ENCODE data around the gene ADGRL3. TPM values are rescaled to one million over a fixed set of nuclear protein-coding genes. Genes with fewer than 3 reads are reported as not detected.

The ADGRL3 gene
- total RNA-seq, 4 donors from 2014 or later: 2.2 to 10.0 (median 4.6) TPM

DNA sequence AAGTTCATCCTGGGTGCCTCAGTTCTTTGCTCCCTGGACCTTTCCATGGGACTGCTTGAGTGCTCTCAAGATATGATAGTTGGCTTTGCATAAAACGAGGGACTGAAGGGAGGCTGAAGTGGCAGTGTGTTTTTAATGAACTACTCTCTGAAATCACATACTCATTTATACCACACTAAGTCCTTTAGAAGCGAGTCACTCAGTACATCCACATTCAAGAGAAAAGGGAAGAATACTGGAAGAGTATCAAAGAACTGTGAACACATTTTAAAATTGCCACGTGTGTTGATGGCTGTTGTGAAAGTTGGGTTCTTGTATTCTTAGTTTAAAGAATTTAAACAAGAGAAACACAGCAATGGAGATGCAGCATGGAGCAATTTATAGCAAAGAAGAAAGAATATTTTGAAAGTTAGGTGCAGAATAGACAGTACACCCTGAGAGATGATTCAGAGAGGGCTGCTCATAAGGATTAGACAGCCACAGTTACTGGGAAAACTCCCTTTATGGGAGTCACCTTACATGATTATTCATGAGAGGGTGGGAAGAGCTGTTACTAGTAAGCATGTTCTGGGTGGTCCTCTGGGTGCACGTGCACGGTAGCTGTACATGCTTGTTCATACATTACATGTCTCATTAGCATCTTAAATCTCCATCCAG, 380.7 kb downstream of the ADGRL3 start:
- Histone ChIP-seq H3K27me3 (no peaks in the 10 kb centered on the region), H3K4me3 (no peak overlapping the region), H3K4me1 (no peaks in the 10 kb centered on the region), H3K27ac (no peak overlapping the region), H3K36me3 (no peaks in the 10 kb centered on the region), H3K9me3 (no peaks in the 10 kb centered on the region)
- DNase-seq: no peak
- WGBS, 2 donors (ENCODE audit: low coverage in 1 of 2): 67 to 86% methylated on average over 3 to 5 of the region's 5 CpGs
- TF ChIP-seq, protein P1, sequence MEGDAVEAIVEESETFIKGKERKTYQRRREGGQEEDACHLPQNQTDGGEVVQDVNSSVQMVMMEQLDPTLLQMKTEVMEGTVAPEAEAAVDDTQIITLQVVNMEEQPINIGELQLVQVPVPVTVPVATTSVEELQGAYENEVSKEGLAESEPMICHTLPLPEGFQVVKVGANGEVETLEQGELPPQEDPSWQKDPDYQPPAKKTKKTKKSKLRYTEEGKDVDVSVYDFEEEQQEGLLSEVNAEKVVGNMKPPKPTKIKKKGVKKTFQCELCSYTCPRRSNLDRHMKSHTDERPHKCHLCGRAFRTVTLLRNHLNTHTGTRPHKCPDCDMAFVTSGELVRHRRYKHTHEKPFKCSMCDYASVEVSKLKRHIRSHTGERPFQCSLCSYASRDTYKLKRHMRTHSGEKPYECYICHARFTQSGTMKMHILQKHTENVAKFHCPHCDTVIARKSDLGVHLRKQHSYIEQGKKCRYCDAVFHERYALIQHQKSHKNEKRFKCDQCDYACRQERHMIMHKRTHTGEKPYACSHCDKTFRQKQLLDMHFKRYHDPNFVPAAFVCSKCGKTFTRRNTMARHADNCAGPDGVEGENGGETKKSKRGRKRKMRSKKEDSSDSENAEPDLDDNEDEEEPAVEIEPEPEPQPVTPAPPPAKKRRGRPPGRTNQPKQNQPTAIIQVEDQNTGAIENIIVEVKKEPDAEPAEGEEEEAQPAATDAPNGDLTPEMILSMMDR (IDR thresholded peaks at IDR 0.05): no peak
- no peak for TF ChIP-seq POLR2AphosphoS5 (IDR thresholded peaks at IDR 0.05)
- no peak for TF ChIP-seq EP300 (IDR thresholded peaks at IDR 0.05; ENCODE audit: low read depth)
- TF ChIP-seq POLR2A (IDR thresholded peaks at IDR 0.05): no peak
- intact Hi-C loops (cut with DNase I; ENCODE audit: low total_unique reads) (no loop called here), in situ Hi-C loops (cut with MboI; ENCODE audit: low pct_ligation_motif_present in 1 of 4, low pct_unique_long_range_greater_than_20kb in 1 of 4, low sequenced_read_pairs in 3 of 4) (no loop called here)

DNA sequence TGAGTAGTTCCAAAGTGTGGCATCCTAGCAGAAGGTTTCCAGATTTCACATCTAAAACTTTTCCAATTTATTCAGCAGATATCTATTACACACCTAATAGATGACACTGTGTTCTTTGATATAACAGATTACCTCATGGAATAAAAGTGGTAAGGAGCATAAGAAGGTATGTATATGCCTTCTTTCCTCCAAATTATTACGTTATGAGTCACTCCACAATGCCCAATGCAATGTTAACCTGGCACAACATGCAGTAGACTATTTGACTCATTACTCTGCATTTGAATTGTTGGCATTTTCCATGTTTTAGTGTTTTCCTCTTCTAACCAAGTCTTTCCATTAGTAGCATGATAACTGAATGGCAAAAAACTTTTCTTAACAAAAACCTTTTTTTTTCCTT, 383.6 kb downstream of the ADGRL3 start:
- H3K27ac ChIP-seq: no peak overlapping the region
- 76 to 100% methylated on average over 1 of the region's 1 CpG for WGBS, 2 donors (ENCODE audit: low coverage in 1 of 2)
- no peaks in the 10 kb centered on the region for H3K36me3 ChIP-seq
- no peak overlapping the region for H3K4me3 ChIP-seq
- TF ChIP-seq, protein P1 (IDR thresholded peaks at IDR 0.05): no peak
- TF ChIP-seq POLR2AphosphoS5 (IDR thresholded peaks at IDR 0.05): no peak
- TF ChIP-seq POLR2A (IDR thresholded peaks at IDR 0.05): no peak
- no peak for TF ChIP-seq EP300 (IDR thresholded peaks at IDR 0.05; ENCODE audit: low read depth)
- intact Hi-C loops (cut with DNase I; ENCODE audit: low total_unique reads): no loop called here
- no peak for DNase-seq
- in situ Hi-C loops (cut with MboI; ENCODE audit: low pct_ligation_motif_present in 1 of 4, low pct_unique_long_range_greater_than_20kb in 1 of 4, low sequenced_read_pairs in 3 of 4): no loop called here
- no peaks in the 10 kb centered on the region for H3K9me3 ChIP-seq
- no peaks in the 10 kb centered on the region for H3K4me1 ChIP-seq
- no peaks in the 10 kb centered on the region for H3K27me3 ChIP-seq

DNA sequence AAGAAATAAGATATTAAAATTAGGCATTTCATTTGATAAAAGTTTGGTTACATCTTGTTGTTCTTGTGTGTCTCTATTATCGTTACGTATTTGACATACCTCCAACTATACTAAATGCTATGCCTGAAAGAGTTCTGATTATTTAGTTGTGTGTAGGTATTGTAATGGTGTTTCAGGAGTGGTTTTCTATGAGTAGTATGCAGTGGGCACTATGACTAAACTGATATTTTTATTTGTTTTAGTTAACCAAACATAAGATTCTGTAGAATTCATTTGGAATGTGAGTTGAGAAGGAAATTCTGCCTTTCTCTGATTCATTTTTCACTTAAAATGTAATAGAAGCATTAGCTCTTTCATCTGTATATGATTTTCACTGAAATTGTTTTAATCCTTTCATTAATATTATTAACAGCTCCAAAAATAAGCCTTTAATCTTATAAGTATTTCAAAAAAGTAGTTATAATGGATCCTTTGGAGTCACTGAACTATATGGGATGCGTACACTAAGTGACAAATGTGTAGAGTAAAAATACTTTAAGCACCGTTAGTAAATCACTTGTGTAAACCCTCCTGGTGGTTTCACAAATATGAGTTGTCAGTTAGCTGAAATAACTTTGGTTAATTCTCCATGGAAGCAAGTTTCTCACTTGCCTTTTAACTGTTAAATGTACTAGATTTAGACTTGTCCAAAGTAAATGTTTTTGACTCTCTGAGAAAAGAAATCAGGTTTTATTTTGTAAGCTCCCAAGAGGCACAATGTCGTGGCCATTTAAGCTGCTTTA, 388.7 kb downstream of the ADGRL3 start:
- WGBS, 2 donors (ENCODE audit: low coverage in 1 of 2): 74 to 80% methylated on average over 5 of the region's 5 CpGs
- H3K4me1 ChIP-seq: no peaks in the 10 kb centered on the region
- no peak overlapping the region for H3K4me3 ChIP-seq
- H3K36me3 ChIP-seq: no peaks in the 10 kb centered on the region
- H3K9me3 ChIP-seq: no peaks in the 10 kb centered on the region
- in situ Hi-C loops (cut with MboI; ENCODE audit: low pct_ligation_motif_present in 1 of 4, low pct_unique_long_range_greater_than_20kb in 1 of 4, low sequenced_read_pairs in 3 of 4) (no loop called here), intact Hi-C loops (cut with DNase I; ENCODE audit: low total_unique reads) (no loop called here)
- no peak overlapping the region for H3K27ac ChIP-seq
- H3K27me3 ChIP-seq: no peaks in the 10 kb centered on the region
- no peak for DNase-seq
- TF ChIP-seq, protein P1 (IDR thresholded peaks at IDR 0.05): no peak
- TF ChIP-seq POLR2AphosphoS5 (IDR thresholded peaks at IDR 0.05) (no peak), EP300 (IDR thresholded peaks at IDR 0.05; ENCODE audit: low read depth) (no peak)

DNA sequence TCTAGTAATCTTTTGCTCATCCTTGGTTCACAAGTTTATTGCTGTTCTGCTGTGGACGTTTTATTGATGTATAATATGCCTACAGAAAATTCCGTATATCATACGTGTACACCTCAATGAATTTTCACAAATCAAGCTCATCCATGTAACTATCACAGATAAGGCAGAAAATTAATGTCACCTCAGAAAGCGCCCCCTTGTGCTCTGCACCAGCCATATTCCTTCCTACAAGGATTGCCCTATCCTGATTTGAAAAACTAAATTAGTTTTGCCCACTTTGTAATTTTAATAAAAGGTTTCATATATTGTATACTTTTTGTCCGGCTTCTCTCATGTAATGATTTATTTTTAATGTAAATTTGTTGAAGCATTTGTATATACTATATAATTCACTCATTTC, 390.8 kb downstream of the ADGRL3 start:
- in situ Hi-C loops (cut with MboI; ENCODE audit: low pct_ligation_motif_present in 1 of 4, low pct_unique_long_range_greater_than_20kb in 1 of 4, low sequenced_read_pairs in 3 of 4): no loop called here
- 60 to 63% methylated on average over 5 of the region's 5 CpGs for WGBS, 2 donors (ENCODE audit: low coverage in 1 of 2)
- DNase-seq: no peak

More for the DNA sequence above, 390.8 kb downstream of the ADGRL3 start:
- Histone ChIP-seq H3K4me1 (no peaks in the 10 kb centered on the region), H3K9me3 (no peaks in the 10 kb centered on the region), H3K27me3 (no peaks in the 10 kb centered on the region), H3K27ac (no peak overlapping the region), H3K4me3 (no peak overlapping the region), H3K36me3 (no peaks in the 10 kb centered on the region)
- intact Hi-C loops (cut with DNase I; ENCODE audit: low total_unique reads): no loop called here
- no peak for TF ChIP-seq POLR2AphosphoS5 (IDR thresholded peaks at IDR 0.05)
- TF ChIP-seq, protein P1 (IDR thresholded peaks at IDR 0.05): peak in 2 of 5 experiments; percentile 13 to 25

Measured in transverse colon (tissue), 4 donors.